Kidney epithelial cell (primary cell): Measurements from ENCODE around the gene C17orf58. TPM values are rescaled to one million over a fixed set of nuclear protein-coding genes. Genes with fewer than 3 reads are reported as not detected.
"Not testable (repeated sequence)": the region's sequence is repeated elsewhere in the genome, so short reads cannot be mapped to it uniquely, and the experiment has no call there.

Experiments used
- DNase-seq: peaks from one replicate; pipeline ENCODE4 v3.0.0-alpha.2; 2010; ENCODE audit warnings: low read depth
- H3K27me3 ChIP-seq: 2 replicates; pipeline ENCODE4 v1.6.0; 2011; ENCODE audit warnings: low read length; ENCODE audit not compliant: control insufficient read depth, insufficient read depth
- H3K36me3 ChIP-seq: 2 replicates; pipeline ENCODE4 v1.5.1; 2011; ENCODE audit warnings: low read length; ENCODE audit not compliant: control insufficient read depth, insufficient read depth
- H3K4me3 ChIP-seq: 2 replicates; pipeline ENCODE4 v1.5.1; 2011; ENCODE audit warnings: low read depth, mild to moderate bottlenecking, control low read depth, low read length
- CTCF ChIP-seq: IDR thresholded peaks from 2 replicates; pipeline ENCODE4 v1.5.1; 2011; ENCODE audit warnings: mild to moderate bottlenecking, moderate library complexity, low read length, control low read depth, inconsistent platforms; ENCODE audit not compliant: insufficient read depth, poor library complexity, severe bottlenecking
- total RNA-seq: library from RNA; depleted of rRNA; stranded (reverse); fragments of >200 nt; gene quantifications from 2 replicates; pipeline ENCODE4 v1.2.3, GENCODE V29; 2015

C17orf58 gene
- total RNA-seq, 1 donor from 2014 or later, result 14.7 TPM

DNA sequence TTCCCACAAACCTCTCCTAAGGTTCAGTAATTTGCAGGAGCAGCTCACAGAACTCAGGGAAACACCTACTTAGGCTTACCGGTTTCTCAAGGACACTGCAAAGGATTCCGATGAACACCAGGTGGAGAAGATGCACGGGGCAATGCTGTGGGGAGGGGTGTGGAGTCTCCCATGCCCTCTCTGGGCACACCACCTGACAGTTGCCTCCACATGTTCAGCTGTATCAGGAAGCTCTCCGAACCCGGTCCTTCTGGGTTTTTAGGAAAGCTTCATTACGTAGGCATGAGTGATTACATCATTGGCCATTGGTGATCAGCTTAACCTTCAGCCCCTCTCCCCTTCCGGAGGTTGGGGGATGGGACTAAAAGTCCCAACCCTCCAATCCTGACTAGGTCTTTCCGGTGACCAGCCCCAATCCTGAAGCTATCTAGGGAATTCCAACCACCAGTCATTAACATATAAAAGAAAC lies 21.6 kb downstream of the C17orf58 start:
- H3K36me3 ChIP-seq, result peaks cover 4% of the 10 kb centered on the region
- no peaks in the 10 kb centered on the region for H3K27me3 ChIP-seq
- DNase-seq, result no peak
- no peak overlapping the region for H3K4me3 ChIP-seq
- TF ChIP-seq CTCF, result no peak

GRCh38 chr17:67974185-67974584 lies 22.1 kb downstream of the C17orf58 start:
- Histone ChIP-seq H3K4me3 (no peak overlapping the region), H3K27me3 (no peaks in the 10 kb centered on the region), H3K36me3 (peaks cover 4% of the 10 kb centered on the region)
- TF ChIP-seq CTCF, result no peak
- DNase-seq, result no peak

- Histone ChIP-seq H3K4me3 (no peak overlapping the region), H3K36me3 (peaks cover 2% of the 10 kb centered on the region), H3K27me3 (no peaks in the 10 kb centered on the region)
- TF ChIP-seq CTCF, result no peak
- DNase-seq, result no peak
These were observed 25.5 kb downstream of the C17orf58 start for GRCh38 chr17:67970783-67971182.

- DNase-seq, result peak; percentile 2
- H3K36me3 ChIP-seq, H3K4me3 ChIP-seq, H3K27me3 ChIP-seq: not testable (repeated sequence)
- peak; percentile 49 for TF ChIP-seq CTCF
These were observed 33.1 kb downstream of the C17orf58 start for GRCh38 chr17:67963145-67963572.

- H3K4me3 ChIP-seq, H3K36me3 ChIP-seq, H3K27me3 ChIP-seq, DNase-seq: not testable (repeated sequence)
These were observed 34.1 kb downstream of the C17orf58 start for GRCh38 chr17:67962156-67962555.

- not testable (repeated sequence) for H3K36me3 ChIP-seq, H3K27me3 ChIP-seq, DNase-seq, H3K4me3 ChIP-seq
These were observed 36.0 kb downstream of the C17orf58 start for GRCh38 chr17:67960276-67960675.

- Histone ChIP-seq H3K36me3 (peaks cover 1% of the 10 kb centered on the region), H3K4me3 (no peak overlapping the region), H3K27me3 (no peaks in the 10 kb centered on the region)
- DNase-seq, result no peak
- no peak for TF ChIP-seq CTCF
These were observed 36.8 kb downstream of the C17orf58 start for GRCh38 chr17:67959510-67959909.
